Liver (tissue), 9 donors: ENCODE measurements around the gene ITGB2. TPM values are rescaled to one million over a fixed set of nuclear protein-coding genes. Genes with fewer than 3 reads are reported as not detected.

Experiments used
- DNase-seq: peaks from one replicate; pipeline ENCODE4 v3.0.0-alpha.2; 2017; ENCODE audit warnings: low spot score
- H3K27ac ChIP-seq, 2 donors: one replicate each; pipeline ENCODE4 v1.7.0; 2013; ENCODE audit warnings: inconsistent platforms in 2 of 2, low read length in 2 of 2, control low read depth in 1 of 2, low read depth in 1 of 2, mild to moderate bottlenecking in 1 of 2
- H3K27me3 ChIP-seq, 4 donors: one replicate each; pipeline versions ENCODE4 v1.6.1 to v1.7.0; 2013; ENCODE audit warnings: low read length in 3 of 4, inconsistent platforms in 1 of 4, mild to moderate bottlenecking in 1 of 4, moderate library complexity in 1 of 4; ENCODE audit not compliant: control insufficient read depth in 4 of 4, insufficient read depth in 4 of 4
- H3K36me3 ChIP-seq, 4 donors: one replicate each; pipeline versions ENCODE4 v1.6.1 to v1.7.0; 2013; ENCODE audit warnings: low read length in 3 of 4, mild to moderate bottlenecking in 3 of 4, low read depth in 1 of 4, moderate library complexity in 1 of 4; ENCODE audit not compliant: control insufficient read depth in 4 of 4, insufficient read depth in 3 of 4
- H3K4me1 ChIP-seq, 4 donors: one replicate each; pipeline versions ENCODE4 v1.6.1 to v1.7.0; 2013; ENCODE audit warnings: low read length in 3 of 4, mild to moderate bottlenecking in 3 of 4, moderate library complexity in 1 of 4; ENCODE audit not compliant: control insufficient read depth in 4 of 4, insufficient read depth in 4 of 4
- H3K4me3 ChIP-seq, 3 donors: one replicate each; pipeline versions ENCODE4 v1.6.1 to v1.7.0; 2013; ENCODE audit warnings: low read length in 3 of 3, control low read depth in 1 of 3, low read depth in 1 of 3, mild to moderate bottlenecking in 1 of 3
- H3K9ac ChIP-seq, 2 donors: one replicate each; pipeline ENCODE4 v1.7.0; 2013; ENCODE audit warnings: low read length in 2 of 2, mild to moderate bottlenecking in 2 of 2, moderate library complexity in 2 of 2, control low read depth in 1 of 2, low read depth in 1 of 2
- H3K9me3 ChIP-seq, 4 donors: one replicate each; pipeline versions ENCODE4 v1.6.1 to v1.7.0; 2013; ENCODE audit warnings: low read length in 3 of 4; ENCODE audit not compliant: control insufficient read depth in 4 of 4
- ATF3 ChIP-seq: IDR thresholded peaks from 2 replicates; pipeline ENCODE4 v1.6.1; 2016; ENCODE audit warnings: antibody characterized with exemption
- CTCF ChIP-seq: fragments of 150-350 bp; IDR thresholded peaks from 2 replicates; pipeline ENCODE4 v1.5.1; 2017; ENCODE audit warnings: improper control_type of control experiment, low read depth, low read length; ENCODE audit not compliant: missing input control
- FOXA2 ChIP-seq: IDR thresholded peaks from 2 replicates; pipeline ENCODE4 v1.6.1; 2016; ENCODE audit warnings: antibody characterized with exemption
- GABPA ChIP-seq, 2 donors: IDR thresholded peaks in 1 of 2; conservative IDR thresholded peaks in 1 of 2; 2 replicates each; pipeline ENCODE4 v1.6.1; 2016; ENCODE audit warnings: antibody characterized with exemption in 2 of 2, mild to moderate bottlenecking in 1 of 2, moderate library complexity in 1 of 2
- MAX ChIP-seq: IDR thresholded peaks from 2 replicates; pipeline ENCODE4 v1.6.1; 2016; ENCODE audit warnings: antibody characterized with exemption
- REST ChIP-seq: IDR thresholded peaks from 2 replicates; pipeline ENCODE4 v1.6.1; 2016; ENCODE audit warnings: antibody characterized with exemption, mild to moderate bottlenecking
- RXRA ChIP-seq, 2 donors: IDR thresholded peaks; 2 replicates each; pipeline ENCODE4 v1.6.1; 2017 to 2018; ENCODE audit warnings: antibody characterized with exemption in 2 of 2, mild to moderate bottlenecking in 1 of 2
- SP1 ChIP-seq: IDR thresholded peaks from 2 replicates; pipeline ENCODE4 v1.6.1; 2018; ENCODE audit warnings: antibody characterized with exemption, mild to moderate bottlenecking
- TAF1 ChIP-seq: conservative IDR thresholded peaks from 2 replicates; pipeline ENCODE4 v1.6.1; 2016; ENCODE audit warnings: antibody characterized with exemption, mild to moderate bottlenecking
- YY1 ChIP-seq: IDR thresholded peaks from 2 replicates; pipeline ENCODE4 v1.6.1; 2016; ENCODE audit warnings: antibody characterized with exemption, mild to moderate bottlenecking
- ZBTB33 ChIP-seq: IDR thresholded peaks from 2 replicates; pipeline ENCODE4 v1.6.1; 2016; ENCODE audit warnings: antibody characterized with exemption
- WGBS: extraction: QIAGEN DNeasy Blood & Tissue Kit; methylation state at CpG from one replicate; pipeline ENCODE4 v1.1.7; 2013; 5-methylcytosine and 5-hydroxymethylcytosine counted together
- polyA plus RNA-seq, 2 donors: library from polyadenylated mRNA; stranded (reverse) in 1 of 2; unstranded in 1 of 2; fragments of 200-250 nt in 1 of 2; fragments of >200 nt in 1 of 2; fragmentation: Nextera tagmentation in 1 of 2; extraction: Ambion mirVana in 1 of 2; gene quantifications; one replicate each; pipeline versions ENCODE4 v1.2.1 to v1.2.3, GENCODE V29; 2013 to 2015
- total RNA-seq, 2 donors: library from RNA; depleted of rRNA; stranded (reverse); fragments of >200 nt; gene quantifications; one replicate each; pipeline ENCODE4 v1.2.3, GENCODE V29; 2014
- donor health status: healthy.
- donor health status: healthy.
- donor health status: healthy.
- donor health status: healthy.
- donor health status: healthy.

The ITGB2 gene
- total and polyA plus RNA-seq, 4 donors: 9.6 to 50.6 (median 28.7) TPM

- TF ChIP-seq REST (no peak), YY1 (no peak), ATF3 (no peak), SP1 (no peak), FOXA2 (no peak), GABPA (IDR thresholded peaks at IDR 0.05 in 1 of 2, conservative IDR thresholded peaks at IDR 0.05 in 1 of 2) (no peak), CTCF (no peak)
Measured at GRCh38 chr21:44944596-44944995, 23.9 kb upstream of the ITGB2 start (continued).

- TF ChIP-seq CTCF (no peak), MAX (no peak), REST (no peak), ATF3 (no peak), YY1 (no peak), ZBTB33 (no peak), GABPA (IDR thresholded peaks at IDR 0.05 in 1 of 2, conservative IDR thresholded peaks at IDR 0.05 in 1 of 2) (no peak), TAF1 (no peak), SP1 (no peak), RXRA (IDR thresholded peaks at IDR 0.05) (no peak)
- no peaks in the 10 kb centered on the region for H3K27me3 ChIP-seq
- no peak overlapping the region for H3K27ac ChIP-seq
- peaks cover 3 to 15% (median 10%) of the 10 kb centered on the region in 4 donors for H3K36me3 ChIP-seq
- no peaks in the 10 kb centered on the region for H3K9me3 ChIP-seq
- peaks cover 6 to 31% (median 24%) of the 10 kb centered on the region in 4 donors for H3K4me1 ChIP-seq
- WGBS: 94% methylated on average over 24 of the region's 24 CpGs
- no peak for DNase-seq
- no peak overlapping the region for H3K4me3 ChIP-seq
- no peak overlapping the region for H3K9ac ChIP-seq
Measured at GRCh38 chr21:44943686-44944550, 23.2 kb upstream of the ITGB2 start.
